BE2C (cell line): ENCODE results near the gene ART5.
"Not testable (repeated sequence)": the region's sequence is repeated elsewhere in the genome, so short reads cannot be mapped to it uniquely, and the experiment has no call there.

Experiments
- DNase-seq: peaks from one replicate; pipeline ENCODE4 v3.0.0-alpha.2; 2020
- H3K27me3 ChIP-seq: fragments of 250-450 bp; sonication (Bioruptor Pico); 2 replicates; pipeline ENCODE4 v1.5.1; 2020; ENCODE audit warnings: mild to moderate bottlenecking
- H3K36me3 ChIP-seq: fragments of 250-450 bp; sonication (Bioruptor Pico); 2 replicates; pipeline ENCODE4 v1.5.1; 2020; ENCODE audit warnings: mild to moderate bottlenecking
- H3K4me1 ChIP-seq: fragments of 250-450 bp; sonication (Bioruptor Pico); 2 replicates; pipeline ENCODE4 v1.5.1; 2020
- H3K4me3 ChIP-seq: 2 replicates; pipeline ENCODE4 v1.5.1; 2011; ENCODE audit warnings: low read depth, low read length
- H3K9me3 ChIP-seq: fragments of 250-450 bp; sonication (Bioruptor Pico); 2 replicates; pipeline ENCODE4 v1.5.1; 2020
- CTCF ChIP-seq: IDR thresholded peaks from 2 replicates; pipeline ENCODE4 v1.5.1; 2012; ENCODE audit warnings: mild to moderate bottlenecking, low read depth, low read length

The ART5 gene

GRCh38 chr11:3609416-3610265, 32.2 kb downstream of the ART5 start:
- Histone ChIP-seq H3K27me3 (no peaks in the 10 kb centered on the region), H3K4me3 (no peak overlapping the region), H3K9me3 (no peaks in the 10 kb centered on the region), H3K36me3 (no peaks in the 10 kb centered on the region), H3K4me1 (no peaks in the 10 kb centered on the region)
- DNase-seq, result no peak
- peak; percentile 79 for TF ChIP-seq CTCF

- no peaks in the 10 kb centered on the region for H3K4me1 ChIP-seq
- no peaks in the 10 kb centered on the region for H3K27me3 ChIP-seq
- no peak for TF ChIP-seq CTCF
- DNase-seq, result no peak
- no peaks in the 10 kb centered on the region for H3K9me3 ChIP-seq
- H3K36me3 ChIP-seq, result no peaks in the 10 kb centered on the region
- H3K4me3 ChIP-seq, result no peak overlapping the region
These were observed 36.0 kb downstream of the ART5 start for GRCh38 chr11:3605771-3606203.

- no peak for TF ChIP-seq CTCF
- DNase-seq, result no peak
- no peaks in the 10 kb centered on the region for H3K4me1 ChIP-seq
- H3K27me3 ChIP-seq, result no peaks in the 10 kb centered on the region
- no peaks in the 10 kb centered on the region for H3K9me3 ChIP-seq
- no peaks in the 10 kb centered on the region for H3K36me3 ChIP-seq
- no peak overlapping the region for H3K4me3 ChIP-seq
These were observed 36.5 kb downstream of the ART5 start for GRCh38 chr11:3605283-3605662.

- no peak overlapping the region for H3K4me3 ChIP-seq
- H3K9me3 ChIP-seq, result no peaks in the 10 kb centered on the region
- H3K4me1 ChIP-seq, result no peaks in the 10 kb centered on the region
- no peak for DNase-seq
- H3K27me3 ChIP-seq, result no peaks in the 10 kb centered on the region
- no peak for TF ChIP-seq CTCF
- no peaks in the 10 kb centered on the region for H3K36me3 ChIP-seq
These were observed 37.6 kb downstream of the ART5 start for GRCh38 chr11:3604167-3604566.

- not testable (repeated sequence) for H3K9me3 ChIP-seq, H3K27me3 ChIP-seq, H3K4me1 ChIP-seq, DNase-seq, H3K4me3 ChIP-seq, H3K36me3 ChIP-seq
These were observed 41.6 kb downstream of the ART5 start for GRCh38 chr11:3600201-3600600.

GRCh38 chr11:3597743-3598142, 44.0 kb downstream of the ART5 start:
- not testable (repeated sequence) for H3K36me3 ChIP-seq, DNase-seq, H3K27me3 ChIP-seq

GRCh38 chr11:3591326-3591725, 50.5 kb downstream of the ART5 start:
- H3K27me3 ChIP-seq, H3K9me3 ChIP-seq, H3K36me3 ChIP-seq, DNase-seq, H3K4me1 ChIP-seq, H3K4me3 ChIP-seq: not testable (repeated sequence)

More at GRCh38 chr11:3597743-3598142, 44.0 kb downstream of the ART5 start:
- not testable (repeated sequence) for H3K9me3 ChIP-seq, H3K4me3 ChIP-seq, H3K4me1 ChIP-seq

GRCh38 chr11:3590193-3590592, 51.6 kb downstream of the ART5 start:
- H3K9me3 ChIP-seq, H3K4me1 ChIP-seq, DNase-seq, H3K36me3 ChIP-seq, H3K4me3 ChIP-seq, H3K27me3 ChIP-seq: not testable (repeated sequence)

- not testable (repeated sequence) for H3K27me3 ChIP-seq, H3K4me3 ChIP-seq, DNase-seq, H3K36me3 ChIP-seq, H3K9me3 ChIP-seq, H3K4me1 ChIP-seq
These were observed 53.0 kb downstream of the ART5 start for GRCh38 chr11:3588776-3589175.
